ENCODE data around the gene OGDH. TPM values are rescaled to one million over a fixed set of nuclear protein-coding genes. Genes with fewer than 3 reads are reported as not detected.
"Not testable (repeated sequence)": the region's sequence is repeated elsewhere in the genome, so short reads cannot be mapped to it uniquely, and the experiment has no call there.

The OGDH gene
- total and polyA plus RNA-seq, 2 experiments from 2014 or later = 13.5 to 76.9 TPM

GRCh38 chr7:44562622-44562962 is 43.8 kb upstream of the OGDH start:
- not testable (repeated sequence) for H3K27me3 ChIP-seq (ENCODE audit: insufficient read depth); H3K4me2 ChIP-seq; H3K9me2 ChIP-seq (ENCODE audit: insufficient read depth); ATAC-seq; H3K4me1 ChIP-seq (ENCODE audit: insufficient read depth); H3K4me3 ChIP-seq; H3F3A ChIP-seq (replicated peaks; ENCODE audit: low read depth); H3K36me3 ChIP-seq (ENCODE audit: insufficient read depth); H3K27ac Mint-ChIP-seq; DNase-seq (ENCODE audit: low spot score); H2AFZ ChIP-seq; H4K20me1 ChIP-seq (replicated peaks; ENCODE audit: insufficient read depth); H3K27ac ChIP-seq (ENCODE audit: low read depth); H3K9me3 Mint-ChIP-seq; H3K79me2 ChIP-seq (replicated peaks; ENCODE audit: insufficient read depth); H3K4me1 Mint-ChIP-seq; H3K4me3 Mint-ChIP-seq
- H3K27me3 Mint-ChIP-seq (ENCODE audit: insufficient read depth, low read depth, poor library complexity) = peaks cover 15% of the 10 kb centered on the region
- peaks cover 40% of the 10 kb centered on the region for H3K36me3 Mint-ChIP-seq (ENCODE audit: low read depth)

GRCh38 chr7:44563171-44563679 is 43.2 kb upstream of the OGDH start:
- Histone ChIP-seq H3K4me1 (ENCODE audit: insufficient read depth) (no peaks in the 10 kb centered on the region), H3K27me3 (ENCODE audit: insufficient read depth) (no peaks in the 10 kb centered on the region), H3K4me2 (no peak overlapping the region), H3K27ac (ENCODE audit: low read depth) (0 out of 2 replicates have a peak overlapping the region, but pooled peaks have one; percentile 19), H3K4me3 (no peak overlapping the region), H3K79me2 (replicated peaks; ENCODE audit: insufficient read depth) (no peaks in the 10 kb centered on the region), H2AFZ (no peak overlapping the region), H3F3A (replicated peaks; ENCODE audit: low read depth) (peaks cover 10% of the 10 kb centered on the region; the same call in 1 of the 2 replicates), H3K9me2 (ENCODE audit: insufficient read depth) (no peaks in the 10 kb centered on the region), H3K36me3 (ENCODE audit: insufficient read depth) (peaks cover 15% of the 10 kb centered on the region; the same call in 1 of the 2 replicates), H4K20me1 (replicated peaks; ENCODE audit: insufficient read depth) (no peaks in the 10 kb centered on the region)
- TF ChIP-seq POLR2AphosphoS5 (IDR thresholded peaks at IDR 0.05; ENCODE audit: low read depth) (0 out of 2 replicates have a peak, but pooled peaks have one; percentile 22), ZNF462 (CRISPR knock-in tag; IDR thresholded peaks at IDR 0.05) (no peak), EZH2phosphoT487 (IDR thresholded peaks at IDR 0.05; ENCODE audit: unreplicated experiment) (no peak), ETS1 (IDR thresholded peaks at IDR 0.05) (no peak), CTCF (conservative IDR thresholded peaks at IDR 0.05; ENCODE audit: low read depth in 2 of 2) (no peak), ZNF331 (CRISPR knock-in tag; IDR thresholded peaks at IDR 0.05; ENCODE audit: low read depth) (no peak)
- no peak for DNase-seq (ENCODE audit: low spot score)
- peaks cover 46% of the 10 kb centered on the region for H3K36me3 Mint-ChIP-seq (ENCODE audit: low read depth)
- H3K27ac Mint-ChIP-seq = no peak overlapping the region
- H3K9me3 Mint-ChIP-seq = no peaks in the 10 kb centered on the region; the same call in 2 of the 3 replicates
- H3K4me1 Mint-ChIP-seq = peaks cover 5% of the 10 kb centered on the region
- no peak for ATAC-seq
- peaks cover 15% of the 10 kb centered on the region for H3K27me3 Mint-ChIP-seq (ENCODE audit: insufficient read depth, low read depth, poor library complexity)
- H3K4me3 Mint-ChIP-seq = no peak overlapping the region

Measured in GM23338 (cell line).